Activated CD8-positive, alpha-beta memory T cell treated with anti-CD3 and anti-CD28 coated beads for 4 hours (primary cell): ENCODE results near the gene PRRG1.
"Not testable (repeated sequence)": the region's sequence is repeated elsewhere in the genome, so short reads cannot be mapped to it uniquely, and the experiment has no call there.

ENCODE experiments used
- DNase-seq, 2 donors: peaks; one replicate each; pipeline ENCODE4 v3.0.0-alpha.2; 2020; ENCODE audit warnings: low read depth in 2 of 2

The PRRG1 gene

GRCh38 chrX:37378404-37378803, 29.2 kb downstream of the PRRG1 start:
- no peak for DNase-seq

GRCh38 chrX:37378830-37379229, 29.7 kb downstream of the PRRG1 start:
- DNase-seq = no peak

GRCh38 chrX:37380256-37380655, 31.1 kb downstream of the PRRG1 start:
- DNase-seq = no peak

GRCh38 chrX:37380924-37381323, 31.8 kb downstream of the PRRG1 start:
- DNase-seq = no peak

- no peak for DNase-seq
Measured at GRCh38 chrX:37383313-37383712, 34.1 kb downstream of the PRRG1 start.

GRCh38 chrX:37388413-37388812, 39.2 kb downstream of the PRRG1 start:
- no peak for DNase-seq

- no peak for DNase-seq
Measured at GRCh38 chrX:37405956-37406355, 56.8 kb downstream of the PRRG1 start.

GRCh38 chrX:37407736-37408135, 58.6 kb downstream of the PRRG1 start:
- DNase-seq = no peak

- no peak for DNase-seq
Measured at GRCh38 chrX:37409278-37409677, 60.1 kb downstream of the PRRG1 start.

- no peak for DNase-seq
Measured at GRCh38 chrX:37420185-37420584, 71.0 kb downstream of the PRRG1 start.

- no peak for DNase-seq
Measured at GRCh38 chrX:37420756-37421155, 71.6 kb downstream of the PRRG1 start.

GRCh38 chrX:37424000-37424429, 74.9 kb downstream of the PRRG1 start:
- no peak for DNase-seq

- DNase-seq = no peak
Measured at GRCh38 chrX:37425370-37425769, 76.2 kb downstream of the PRRG1 start.

GRCh38 chrX:37428962-37429361, 79.8 kb downstream of the PRRG1 start:
- not testable (repeated sequence) for DNase-seq

- DNase-seq = no peak
Measured at GRCh38 chrX:37434362-37434761, 85.2 kb downstream of the PRRG1 start.

- DNase-seq = no peak
Measured at GRCh38 chrX:37437160-37437559, 88.0 kb downstream of the PRRG1 start.

GRCh38 chrX:37441377-37441776, 92.2 kb downstream of the PRRG1 start:
- no peak for DNase-seq

GRCh38 chrX:37445182-37445581, 96.0 kb downstream of the PRRG1 start:
- no peak for DNase-seq

GRCh38 chrX:37453821-37454220, 104.7 kb downstream of the PRRG1 start:
- DNase-seq = no peak

GRCh38 chrX:37454537-37455285, 105.5 kb downstream of the PRRG1 start:
- no peak for DNase-seq

- DNase-seq = no peak
Measured at GRCh38 chrX:37455381-37455780, 106.2 kb downstream of the PRRG1 start.

- not testable (repeated sequence) for DNase-seq
Measured at GRCh38 chrX:37460285-37460684, 111.1 kb downstream of the PRRG1 start.

GRCh38 chrX:37462346-37462745, 113.2 kb downstream of the PRRG1 start:
- no peak for DNase-seq
